Sigmoid colon (tissue), 4 donors: ENCODE data around the gene NES.

Experiments
- POLR2A ChIP-seq, 2 donors: fragments of 450-650 bp; IDR thresholded peaks; one replicate each; pipeline ENCODE4 v1.6.1; 2016; ENCODE audit warnings: antibody characterized with exemption in 2 of 2, mild to moderate bottlenecking in 2 of 2, moderate library complexity in 2 of 2
- POLR2AphosphoS5 ChIP-seq, 4 donors: sonication (generic); formaldehyde crosslinking; IDR thresholded peaks; one replicate each; pipeline ENCODE4 v1.6.1; 2017; ENCODE audit warnings: antibody characterized with exemption in 4 of 4
- TF ChIP-seq, protein P1 (sequence below), 4 experiments: fragments of 450-650 bp in 3 of 4; fragments of 200-600 bp in 1 of 4; IDR thresholded peaks; one replicate each; pipeline ENCODE4 v1.5.1; 2016 to 2019; ENCODE audit warnings: antibody characterized with exemption in 4 of 4, mild to moderate bottlenecking in 3 of 4, moderate library complexity in 2 of 4

DNA sequence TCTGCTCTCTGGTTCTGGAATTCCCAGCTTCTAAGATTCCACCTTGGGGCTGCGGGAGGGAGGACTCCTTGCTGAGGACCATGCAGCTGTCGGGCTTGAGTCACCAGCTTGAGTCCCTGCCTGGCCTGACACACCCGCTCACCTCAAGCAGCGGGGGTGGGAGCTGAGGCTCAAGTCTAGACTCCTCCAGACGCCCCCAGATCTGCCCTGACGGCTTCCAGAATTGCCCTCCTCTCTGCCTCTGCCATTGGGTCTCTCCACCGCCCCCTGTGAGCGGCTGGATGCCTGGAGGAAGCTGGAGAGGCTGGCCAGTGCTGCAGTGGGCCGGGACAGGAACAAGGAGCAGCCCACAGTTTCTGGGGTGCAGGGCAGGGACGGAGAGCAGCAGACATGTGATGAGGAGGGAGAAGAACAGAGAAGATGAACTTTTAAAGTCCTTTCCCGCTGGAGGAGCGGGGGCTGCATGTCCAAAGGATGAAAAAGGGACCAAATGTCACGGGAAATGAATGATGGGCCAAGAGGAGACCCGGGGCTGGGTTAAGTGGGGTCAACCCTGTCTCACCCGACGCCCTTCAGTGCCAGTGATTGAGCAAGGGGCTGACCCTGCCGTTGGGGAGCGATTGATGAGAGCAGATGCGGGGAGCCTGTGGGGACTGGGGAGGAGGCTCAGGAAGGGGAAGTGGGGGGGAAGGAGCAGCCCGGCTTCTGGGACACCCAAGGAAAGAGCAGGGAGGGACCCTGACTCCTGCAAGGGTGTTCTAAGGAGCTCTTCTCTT lies 14.6 kb upstream of the NES start:
- TF ChIP-seq, protein P1, sequence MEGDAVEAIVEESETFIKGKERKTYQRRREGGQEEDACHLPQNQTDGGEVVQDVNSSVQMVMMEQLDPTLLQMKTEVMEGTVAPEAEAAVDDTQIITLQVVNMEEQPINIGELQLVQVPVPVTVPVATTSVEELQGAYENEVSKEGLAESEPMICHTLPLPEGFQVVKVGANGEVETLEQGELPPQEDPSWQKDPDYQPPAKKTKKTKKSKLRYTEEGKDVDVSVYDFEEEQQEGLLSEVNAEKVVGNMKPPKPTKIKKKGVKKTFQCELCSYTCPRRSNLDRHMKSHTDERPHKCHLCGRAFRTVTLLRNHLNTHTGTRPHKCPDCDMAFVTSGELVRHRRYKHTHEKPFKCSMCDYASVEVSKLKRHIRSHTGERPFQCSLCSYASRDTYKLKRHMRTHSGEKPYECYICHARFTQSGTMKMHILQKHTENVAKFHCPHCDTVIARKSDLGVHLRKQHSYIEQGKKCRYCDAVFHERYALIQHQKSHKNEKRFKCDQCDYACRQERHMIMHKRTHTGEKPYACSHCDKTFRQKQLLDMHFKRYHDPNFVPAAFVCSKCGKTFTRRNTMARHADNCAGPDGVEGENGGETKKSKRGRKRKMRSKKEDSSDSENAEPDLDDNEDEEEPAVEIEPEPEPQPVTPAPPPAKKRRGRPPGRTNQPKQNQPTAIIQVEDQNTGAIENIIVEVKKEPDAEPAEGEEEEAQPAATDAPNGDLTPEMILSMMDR (IDR thresholded peaks at IDR 0.05) = no peak
- no peak for TF ChIP-seq POLR2AphosphoS5 (IDR thresholded peaks at IDR 0.05)
- TF ChIP-seq POLR2A (IDR thresholded peaks at IDR 0.05) = no peak
